Activated CD4-positive, alpha-beta T cell treated with anti-CD3 and anti-CD28 coated beads for 4 hours (primary cell): ENCODE measurements around the gene PROSER2.

Experiments
- DNase-seq, 2 donors: peaks; one replicate each; pipeline ENCODE4 v3.0.0-alpha.2; 2020

Gene PROSER2

GRCh38 chr10:11913079-11913641 lies 90.0 kb downstream of the PROSER2 start:
- no peak for DNase-seq

DNA sequence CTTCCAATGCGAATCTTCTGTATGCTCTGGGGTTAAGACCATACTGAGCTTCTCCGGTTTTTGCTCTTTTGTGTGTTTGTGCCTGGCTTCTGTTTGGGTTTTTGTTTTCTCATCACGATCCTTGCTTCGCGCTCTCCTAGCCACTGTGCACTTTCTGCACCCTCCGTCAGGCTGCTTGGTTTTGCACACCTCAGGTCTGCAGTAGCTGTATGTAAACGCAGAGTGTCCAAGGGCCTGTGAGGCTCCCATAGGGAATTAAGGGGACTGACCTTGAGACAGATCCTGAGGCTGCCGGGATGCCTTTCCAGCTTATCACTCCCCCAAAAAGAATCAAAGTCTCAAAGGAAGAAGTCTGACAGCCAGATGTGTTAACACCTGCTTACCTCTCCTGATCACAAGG lies 95.2 kb downstream of the PROSER2 start:
- DNase-seq = no peak

GRCh38 chr10:11919271-11919670 lies 96.1 kb downstream of the PROSER2 start:
- no peak for DNase-seq
